GM18867 (cell line): ENCODE measurements around the gene WDR70.
"Not testable (repeated sequence)": the region's sequence is repeated elsewhere in the genome, so short reads cannot be mapped to it uniquely, and the experiment has no call there.

ENCODE experiments used
- ATAC-seq: cut with Tn5 transposase; IDR thresholded peaks from one replicate; pipeline ENCODE4 v1.9.1; 2021; ENCODE audit warnings: mild to moderate bottlenecking, moderate library complexity; ENCODE audit not compliant: unreplicated experiment

The WDR70 gene

GRCh38 chr5:37628876-37629275, 249.8 kb downstream of the WDR70 start:
- no peak for ATAC-seq

- ATAC-seq = no peak
Measured at GRCh38 chr5:37631939-37632338, 252.8 kb downstream of the WDR70 start.

GRCh38 chr5:37637165-37637845, 258.2 kb downstream of the WDR70 start:
- ATAC-seq = no peak

GRCh38 chr5:37638897-37639296, 259.8 kb downstream of the WDR70 start:
- ATAC-seq = no peak

- no peak for ATAC-seq
Measured at GRCh38 chr5:37640088-37640487, 261.0 kb downstream of the WDR70 start.

GRCh38 chr5:37641933-37642332, 262.8 kb downstream of the WDR70 start:
- no peak for ATAC-seq

DNA sequence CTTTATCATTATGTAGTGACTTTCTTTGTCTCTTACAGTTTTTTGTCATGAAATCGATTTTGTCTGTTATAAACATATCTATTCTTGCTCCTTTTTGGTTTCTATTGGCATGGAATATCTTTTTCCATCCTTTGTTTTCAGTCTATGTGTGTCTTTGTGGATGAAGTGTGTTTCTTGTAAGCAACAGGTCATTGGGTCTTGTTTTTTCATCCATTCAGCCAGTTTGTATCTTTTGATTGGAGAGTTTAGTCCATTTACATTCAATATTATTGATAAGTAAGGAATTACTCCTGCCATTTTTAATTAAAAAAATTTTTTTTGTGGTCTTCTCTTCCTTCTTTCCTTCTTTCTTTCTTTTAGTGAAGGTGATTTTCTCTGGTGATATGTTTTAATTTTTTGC, 266.6 kb downstream of the WDR70 start:
- no peak for ATAC-seq

DNA sequence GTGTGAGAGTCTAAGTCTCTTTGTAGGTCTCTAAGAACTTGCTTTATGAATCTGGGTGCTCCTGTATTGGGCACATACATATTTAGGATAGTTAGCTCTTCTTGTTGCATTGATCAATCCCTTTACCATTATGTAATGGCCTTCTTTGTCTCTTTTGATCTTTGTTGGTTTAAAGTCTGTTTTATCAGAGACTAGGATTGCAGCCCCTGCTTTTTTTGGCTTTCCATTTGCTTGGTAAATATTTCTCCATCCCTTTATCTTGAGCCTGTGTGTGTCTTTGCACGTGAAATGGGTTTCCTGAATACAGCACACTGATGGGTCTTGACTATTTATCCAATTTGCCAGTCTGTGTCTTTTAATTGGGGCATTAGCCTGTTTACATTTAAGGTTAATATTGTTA, 275.4 kb downstream of the WDR70 start:
- ATAC-seq = not testable (repeated sequence)

DNA sequence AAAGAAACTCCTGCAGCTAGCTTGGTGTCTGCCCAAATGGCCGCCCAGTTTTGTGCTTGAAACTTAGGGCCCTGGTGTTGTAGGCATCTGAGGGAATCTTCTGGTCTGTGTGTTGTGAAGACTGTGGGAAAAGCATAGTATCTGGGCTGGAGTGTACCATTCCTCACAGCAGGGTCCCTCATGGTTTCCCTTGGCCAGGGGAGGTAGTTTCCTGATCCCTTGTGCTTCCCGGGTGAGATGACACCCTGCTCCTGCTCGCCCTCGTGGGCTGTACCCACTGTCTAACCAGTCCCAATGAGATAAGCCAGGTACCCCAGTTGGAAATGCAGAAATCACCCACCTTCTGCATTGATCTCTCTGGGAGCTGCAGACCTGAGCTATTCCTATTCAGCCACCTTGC, 277.9 kb downstream of the WDR70 start:
- no peak for ATAC-seq

DNA sequence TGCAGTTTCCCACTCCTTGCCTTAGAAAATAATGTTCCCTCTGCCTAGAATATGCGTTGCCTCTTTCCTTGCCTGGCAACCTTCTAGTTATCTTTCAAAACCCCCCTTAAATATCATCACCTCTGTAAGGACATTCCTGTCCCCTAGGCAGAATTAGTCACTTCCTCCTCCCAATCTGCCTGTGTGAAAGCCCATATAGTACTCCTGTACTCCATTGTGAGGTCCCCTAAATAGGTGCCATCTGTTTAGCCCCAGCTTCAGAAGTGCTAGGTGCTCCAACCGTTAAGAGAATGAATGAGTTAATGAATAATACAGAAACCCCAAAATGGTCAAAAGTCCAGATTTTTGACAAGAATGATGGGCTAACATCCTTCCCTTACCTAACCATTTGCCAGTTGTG, 279.3 kb downstream of the WDR70 start:
- no peak for ATAC-seq

DNA sequence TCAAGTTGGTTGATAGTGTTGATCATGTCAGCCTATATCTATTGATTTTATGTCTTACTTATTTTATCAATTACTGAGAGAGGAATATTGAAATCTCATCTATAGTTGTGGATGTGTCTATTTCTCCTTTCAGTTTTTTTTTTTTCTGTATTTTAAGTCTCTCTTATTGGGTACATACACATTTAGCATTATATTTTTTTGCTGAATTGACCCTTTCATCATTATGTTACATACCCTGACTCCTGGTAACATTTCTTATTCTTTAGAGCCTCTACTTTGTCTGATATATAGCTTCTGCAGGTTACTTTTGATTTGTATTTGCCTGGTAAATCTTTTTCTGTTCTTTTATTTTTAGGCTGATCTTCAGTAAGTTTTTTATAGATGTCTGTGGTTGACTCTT, 281.2 kb downstream of the WDR70 start:
- ATAC-seq = no peak

GRCh38 chr5:37661227-37661920, 282.3 kb downstream of the WDR70 start:
- no peak for ATAC-seq

DNA sequence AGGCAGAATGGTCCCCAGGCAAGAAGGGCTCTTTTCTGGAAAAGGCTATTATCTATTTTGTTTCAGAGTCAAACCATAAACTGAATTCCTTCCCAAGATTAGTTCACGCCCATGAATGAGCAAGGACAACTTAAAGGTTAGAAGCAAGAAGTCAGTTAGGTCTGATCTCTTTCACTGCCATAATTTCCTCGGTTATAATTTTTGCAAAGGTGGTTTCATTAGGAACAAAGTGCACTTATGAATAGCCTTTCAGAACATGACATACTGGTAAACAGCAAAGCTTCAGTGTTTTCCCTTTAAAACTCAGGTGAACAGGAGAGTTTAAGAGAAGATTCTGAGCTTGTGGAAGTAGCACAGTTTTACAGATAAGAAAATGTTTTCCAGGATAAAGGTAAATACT, 282.8 kb downstream of the WDR70 start:
- ATAC-seq = no peak

- ATAC-seq = no peak
Measured at GRCh38 chr5:37662362-37662761, 283.2 kb downstream of the WDR70 start.

DNA sequence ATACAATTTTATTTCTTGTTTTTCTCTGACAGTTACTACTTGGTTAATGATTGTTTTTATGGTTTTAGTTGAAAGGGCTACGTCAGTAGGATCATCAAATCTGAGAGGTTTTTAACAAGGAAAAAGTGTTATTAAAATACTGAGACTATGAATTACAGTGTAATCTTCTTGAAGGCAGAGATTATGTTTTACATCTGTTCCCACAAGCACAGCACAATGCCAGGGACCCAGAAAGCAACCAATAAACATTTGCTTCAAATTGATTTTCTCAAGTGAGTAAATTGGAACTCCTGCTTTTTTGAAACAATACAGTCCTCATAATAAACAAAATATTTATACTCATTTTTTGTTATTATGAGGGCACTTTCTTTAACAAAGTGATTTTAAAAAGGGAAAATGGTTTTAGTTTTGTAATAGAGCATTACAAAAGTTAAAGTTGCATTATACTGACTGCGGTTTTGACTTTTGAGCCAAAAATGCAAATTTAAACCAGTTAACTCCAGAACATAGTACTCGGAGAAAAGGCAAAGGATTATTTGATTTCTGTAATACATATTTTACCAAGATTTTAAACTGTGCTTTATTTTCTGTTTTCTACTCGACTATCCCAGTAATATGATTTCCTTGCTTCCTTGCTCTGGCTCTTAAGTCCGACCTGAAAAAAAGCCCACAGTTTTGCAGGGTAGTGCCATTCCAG, 283.8 kb downstream of the WDR70 start:
- ATAC-seq = no peak

DNA sequence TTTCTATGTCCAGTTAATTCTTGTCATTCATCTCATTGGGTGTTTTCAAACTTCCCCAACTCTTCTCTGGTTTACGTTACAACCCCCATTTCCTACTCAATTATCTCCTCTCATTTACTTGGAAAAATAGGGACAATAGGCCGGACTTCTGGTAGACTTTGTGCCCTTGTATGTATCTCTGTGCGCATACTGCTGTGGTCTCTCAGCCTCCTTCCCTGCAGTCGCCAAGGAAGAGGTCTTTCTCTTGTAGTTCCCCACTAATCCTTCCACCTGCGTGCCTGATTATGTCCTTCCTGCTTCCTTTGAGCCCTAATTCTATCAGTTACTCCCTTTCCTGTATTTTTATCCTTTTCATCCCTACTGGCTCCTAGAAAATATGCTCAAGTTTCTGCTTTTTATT, 284.4 kb downstream of the WDR70 start:
- no peak for ATAC-seq

DNA sequence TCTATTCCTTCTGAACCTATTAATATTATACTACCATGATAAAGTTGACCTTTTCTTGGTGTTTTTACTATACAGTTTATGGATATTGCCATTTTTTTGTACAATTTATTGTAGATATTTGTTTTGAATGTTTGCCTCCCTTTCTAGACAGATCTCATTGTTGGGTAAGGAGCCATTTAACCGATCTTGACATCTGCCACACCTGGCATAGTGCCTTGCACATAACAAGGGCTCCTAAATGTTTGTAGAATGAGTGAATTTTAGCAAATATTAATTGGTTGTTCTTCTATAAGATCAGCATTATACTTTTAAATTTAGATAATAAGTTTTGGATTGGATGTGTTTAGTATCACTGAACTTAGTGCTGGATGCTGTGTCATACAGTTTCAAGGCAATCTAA, 285.4 kb downstream of the WDR70 start:
- no peak for ATAC-seq

GRCh38 chr5:37665272-37665671, 286.2 kb downstream of the WDR70 start:
- ATAC-seq = no peak

- no peak for ATAC-seq
Measured at GRCh38 chr5:37665889-37666288, 286.8 kb downstream of the WDR70 start.

- ATAC-seq = no peak
Measured at GRCh38 chr5:37667430-37667829, 288.3 kb downstream of the WDR70 start.

GRCh38 chr5:37667846-37668245, 288.7 kb downstream of the WDR70 start:
- no peak for ATAC-seq

DNA sequence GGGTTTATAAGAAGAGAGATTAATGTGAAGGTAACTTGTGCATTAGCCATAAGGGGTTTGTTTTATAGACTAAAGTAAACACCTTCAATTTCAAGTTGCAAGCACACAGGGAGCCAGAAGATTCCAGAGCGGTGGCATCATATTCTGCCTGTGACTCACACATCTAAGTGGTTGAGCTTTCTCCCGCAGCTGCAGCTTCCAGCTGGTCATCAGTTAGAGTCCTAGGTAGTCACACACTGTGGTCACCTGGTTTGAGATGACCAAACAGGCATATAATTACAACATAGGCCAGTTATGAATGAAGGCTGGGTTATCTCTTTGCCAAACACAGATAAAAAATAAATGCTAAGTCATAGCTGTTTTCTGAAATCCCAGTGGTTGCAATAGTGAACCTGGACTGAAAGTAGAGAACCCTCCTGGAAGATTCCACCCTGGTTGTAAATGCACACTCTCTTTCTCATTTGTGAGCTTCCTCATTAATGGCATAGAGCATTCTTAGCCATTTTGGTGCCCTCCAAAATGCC, 289.5 kb downstream of the WDR70 start:
- ATAC-seq = no peak
